Neural progenitor cell (in vitro differentiated cells): ENCODE measurements around the gene LIG1.

Experiments
- CTCF ChIP-seq: fragments of 200-600 bp; sonication (generic); IDR thresholded peaks from 2 replicates; pipeline ENCODE4 v1.5.1; 2017; ENCODE audit warnings: antibody characterized with exemption, mild to moderate bottlenecking
- EZH2 ChIP-seq: fragments of 200-600 bp; sonication (generic); IDR thresholded peaks from 2 replicates; pipeline ENCODE4 v1.6.1; 2017; ENCODE audit warnings: antibody characterized with exemption, mild to moderate bottlenecking, moderate library complexity
- EZH2phosphoT487 ChIP-seq: fragments of 200-600 bp; sonication (generic); IDR thresholded peaks from 2 replicates; pipeline ENCODE4 v1.6.1; 2017; ENCODE audit warnings: antibody characterized with exemption

DNA sequence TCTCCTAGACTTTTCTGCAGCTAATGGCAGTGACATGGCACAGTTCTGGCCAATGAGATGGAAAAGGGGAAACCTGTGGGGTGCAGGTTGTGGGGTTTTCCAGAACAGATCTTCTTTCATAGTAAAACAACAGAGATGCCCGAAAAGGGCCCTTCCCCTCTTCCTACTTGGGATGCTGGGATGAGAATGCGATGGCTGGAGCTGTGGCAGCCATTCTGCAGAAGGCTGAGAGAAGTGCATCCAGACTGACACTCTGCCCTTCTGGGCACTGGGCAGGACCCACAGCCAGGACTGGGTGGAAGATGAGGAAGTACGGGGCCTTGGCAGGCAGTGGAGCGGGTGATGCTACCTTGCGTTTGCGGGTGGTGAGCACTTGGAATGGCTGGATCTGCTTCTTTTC lies 42.6 kb downstream of the LIG1 start:
- TF ChIP-seq EZH2 = no peak
- no peak for TF ChIP-seq CTCF
- TF ChIP-seq EZH2phosphoT487 = no peak
